RPMI7951 (cell line): ENCODE data around the gene HAAO. TPM values are rescaled to one million over a fixed set of nuclear protein-coding genes. Genes with fewer than 3 reads are reported as not detected.
A peak's percentile ranks its signal among the peaks of the same experiment; 100 is the strongest.

Experiments used
- DNase-seq: peaks from one replicate; pipeline ENCODE4 v3.0.0-alpha.2; 2012; ENCODE audit warnings: low read depth
- total RNA-seq: library from RNA; depleted of rRNA; stranded (reverse); fragments of >200 nt; shearing (Covaris generic); gene quantifications from 2 replicates; pipeline ENCODE4 v1.2.3, GENCODE V29; 2014

HAAO gene
- total RNA-seq, 1 experiment from 2014 or later: not detected

- DNase-seq: no peak
These were observed 1.2 kb upstream of the HAAO start for GRCh38 chr2:42793334-42794270.

GRCh38 chr2:42792087-42792582 lies 248 bp downstream of the HAAO start:
- DNase-seq: no peak

GRCh38 chr2:42791606-42792005 lies 777 bp downstream of the HAAO start:
- no peak for DNase-seq

GRCh38 chr2:42789751-42790150 lies 2.6 kb downstream of the HAAO start:
- DNase-seq: no peak

- no peak for DNase-seq
These were observed 3.5 kb downstream of the HAAO start for GRCh38 chr2:42788882-42789281.

GRCh38 chr2:42788478-42788793 lies 3.9 kb downstream of the HAAO start:
- DNase-seq: no peak

- DNase-seq: no peak
These were observed 4.5 kb downstream of the HAAO start for GRCh38 chr2:42787788-42788477.

- DNase-seq: no peak
These were observed 5.0 kb downstream of the HAAO start for GRCh38 chr2:42787424-42787787.

- DNase-seq: no peak
These were observed 5.6 kb downstream of the HAAO start for GRCh38 chr2:42786561-42787345.

- no peak for DNase-seq
These were observed 8.0 kb downstream of the HAAO start for GRCh38 chr2:42784204-42784880.

GRCh38 chr2:42783511-42783910 lies 8.9 kb downstream of the HAAO start:
- no peak for DNase-seq

- no peak for DNase-seq
These were observed 11.2 kb downstream of the HAAO start for GRCh38 chr2:42781181-42781580.

GRCh38 chr2:42777883-42778805 lies 14.2 kb downstream of the HAAO start:
- peak; percentile 37 for DNase-seq

- no peak for DNase-seq
These were observed 16.6 kb downstream of the HAAO start for GRCh38 chr2:42775810-42776209.

- no peak for DNase-seq
These were observed 17.2 kb downstream of the HAAO start for GRCh38 chr2:42775186-42775585.

- DNase-seq: no peak
These were observed 20.7 kb downstream of the HAAO start for GRCh38 chr2:42771546-42772153.

- peak; percentile 43 for DNase-seq
These were observed 21.9 kb downstream of the HAAO start for GRCh38 chr2:42770288-42771131.

- no peak for DNase-seq
These were observed 22.6 kb downstream of the HAAO start for GRCh38 chr2:42769583-42770287.
